ENCODE data around the gene TBC1D9B.

Gene TBC1D9B

GRCh38 chr5:179862891-179863290 is 44.8 kb downstream of the TBC1D9B start:
- in situ Hi-C loops (cut with HindIII; ENCODE audit: low sequenced_read_pairs): no loop called here
- no peak for DNase-seq (ENCODE audit: low read depth, low spot score)
- no peak overlapping the region for H3K4me3 ChIP-seq (ENCODE audit: low read depth, low read length)
- TF ChIP-seq CTCF (IDR thresholded peaks at IDR 0.05; ENCODE audit: low read depth, low read length): no peak

GRCh38 chr5:179862296-179862695 is 45.4 kb downstream of the TBC1D9B start:
- in situ Hi-C loops (cut with HindIII; ENCODE audit: low sequenced_read_pairs): no loop called here
- no peak for TF ChIP-seq CTCF (IDR thresholded peaks at IDR 0.05; ENCODE audit: low read depth, low read length)
- DNase-seq (ENCODE audit: low read depth, low spot score): no peak
- no peak overlapping the region for H3K4me3 ChIP-seq (ENCODE audit: low read depth, low read length)

- TF ChIP-seq CTCF (IDR thresholded peaks at IDR 0.05; ENCODE audit: low read depth, low read length): no peak
- H3K4me3 ChIP-seq (ENCODE audit: low read depth, low read length): no peak overlapping the region
- in situ Hi-C loops (cut with HindIII; ENCODE audit: low sequenced_read_pairs): no loop called here
- DNase-seq (ENCODE audit: low read depth, low spot score): no peak
Measured at GRCh38 chr5:179860301-179860700, 47.4 kb downstream of the TBC1D9B start.

- H3K4me3 ChIP-seq (ENCODE audit: low read depth, low read length): peak within 1 kb of the TSS; percentile 92
- peak; percentile 10 for TF ChIP-seq CTCF (IDR thresholded peaks at IDR 0.05; ENCODE audit: low read depth, low read length)
- in situ Hi-C loops (cut with HindIII; ENCODE audit: low sequenced_read_pairs): no loop called here
- DNase-seq (ENCODE audit: low read depth, low spot score): peak; percentile 96
Measured at GRCh38 chr5:179858586-179859427, 48.9 kb downstream of the TBC1D9B start, which contains the start of gene MRNIP. MRNIP (minus strand) TSS chr5:179858817; CDS start chr5:179858796, 21 bp downstream.

GRCh38 chr5:179858241-179858585 is 49.5 kb downstream of the TBC1D9B start:
- in situ Hi-C loops (cut with HindIII; ENCODE audit: low sequenced_read_pairs): no loop called here
- no peak for TF ChIP-seq CTCF (IDR thresholded peaks at IDR 0.05; ENCODE audit: low read depth, low read length)
- no peak for DNase-seq (ENCODE audit: low read depth, low spot score)
- peak overlapping the region; percentile 92 for H3K4me3 ChIP-seq (ENCODE audit: low read depth, low read length)

- no peak overlapping the region for H3K4me3 ChIP-seq (ENCODE audit: low read depth, low read length)
- in situ Hi-C loops (cut with HindIII; ENCODE audit: low sequenced_read_pairs): no loop called here
- no peak for DNase-seq (ENCODE audit: low read depth, low spot score)
- no peak for TF ChIP-seq CTCF (IDR thresholded peaks at IDR 0.05; ENCODE audit: low read depth, low read length)
Measured at GRCh38 chr5:179854356-179854755, 53.3 kb downstream of the TBC1D9B start.
